ENCODE results near the gene EPG5.

GRCh38 chr18:45978084-45978483, 11.0 kb upstream of the EPG5 start:
- TF ChIP-seq, protein P1, sequence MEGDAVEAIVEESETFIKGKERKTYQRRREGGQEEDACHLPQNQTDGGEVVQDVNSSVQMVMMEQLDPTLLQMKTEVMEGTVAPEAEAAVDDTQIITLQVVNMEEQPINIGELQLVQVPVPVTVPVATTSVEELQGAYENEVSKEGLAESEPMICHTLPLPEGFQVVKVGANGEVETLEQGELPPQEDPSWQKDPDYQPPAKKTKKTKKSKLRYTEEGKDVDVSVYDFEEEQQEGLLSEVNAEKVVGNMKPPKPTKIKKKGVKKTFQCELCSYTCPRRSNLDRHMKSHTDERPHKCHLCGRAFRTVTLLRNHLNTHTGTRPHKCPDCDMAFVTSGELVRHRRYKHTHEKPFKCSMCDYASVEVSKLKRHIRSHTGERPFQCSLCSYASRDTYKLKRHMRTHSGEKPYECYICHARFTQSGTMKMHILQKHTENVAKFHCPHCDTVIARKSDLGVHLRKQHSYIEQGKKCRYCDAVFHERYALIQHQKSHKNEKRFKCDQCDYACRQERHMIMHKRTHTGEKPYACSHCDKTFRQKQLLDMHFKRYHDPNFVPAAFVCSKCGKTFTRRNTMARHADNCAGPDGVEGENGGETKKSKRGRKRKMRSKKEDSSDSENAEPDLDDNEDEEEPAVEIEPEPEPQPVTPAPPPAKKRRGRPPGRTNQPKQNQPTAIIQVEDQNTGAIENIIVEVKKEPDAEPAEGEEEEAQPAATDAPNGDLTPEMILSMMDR (conservative IDR thresholded peaks at IDR 0.05) = no peak
- TF ChIP-seq ZFX (IDR thresholded peaks at IDR 0.05) = no peak

Data from C4-2B (cell line).